HEK293 (cell line): ENCODE data around the gene HEMGN.

Experiments used
- CTCF ChIA-PET: fragments of 350-600 bp; formaldehyde crosslinking; extraction: SDS; loops from one replicate; lab custom pipeline; 2021; ENCODE audit warnings: antibody characterized with exemption; lab: Yijun Ruan, JAX
- POLR2A ChIA-PET: fragments of 300-600 bp; formaldehyde crosslinking; extraction: SDS; loops from one replicate; lab custom pipeline; 2020; ENCODE audit warnings: antibody characterized with exemption, inconsistent platforms; lab: Yijun Ruan, JAX
- H3K27ac ChIP-seq: fragments of 200-500 bp; sonication (Bioruptor generic); 2 replicates; pipeline ENCODE4 v1.5.1; 2014; ENCODE audit warnings: low read depth, low read length, control low read depth, inconsistent platforms; ENCODE audit errors: extremely low read depth
- H3K36me3 ChIP-seq, 2 experiments: fragments of 200-500 bp in 1 of 2; sonication (Bioruptor generic) in 1 of 2; 1 replicate in 1 of 2; 2 replicates in 1 of 2; pipeline ENCODE4 v1.5.1; 2014 to 2017; ENCODE audit warnings: inconsistent platforms in 2 of 2, low read length in 2 of 2; ENCODE audit not compliant: control insufficient read depth in 2 of 2, insufficient read depth in 1 of 2
- H3K4me1 ChIP-seq: fragments of 200-500 bp; sonication (Bioruptor generic); 2 replicates; pipeline ENCODE4 v1.5.1; 2014; ENCODE audit warnings: mild to moderate bottlenecking, low read length, inconsistent platforms; ENCODE audit not compliant: control insufficient read depth, insufficient read depth
- H3K4me3 ChIP-seq: 2 replicates; pipeline ENCODE4 v1.5.1; 2011; ENCODE audit warnings: low read depth, mild to moderate bottlenecking, control low read depth, low read length, moderate library complexity
- H3K9me3 ChIP-seq: fragments of 200-500 bp; sonication (Bioruptor generic); 2 replicates; pipeline ENCODE4 v1.5.1; 2014; ENCODE audit warnings: low read depth, low read length, inconsistent platforms; ENCODE audit not compliant: control insufficient read depth, insufficient read depth
- EGR2 ChIP-seq: fragments of 450-650 bp; formaldehyde crosslinking; IDR thresholded peaks from 2 replicates; pipeline ENCODE4 v1.5.1; 2016; ENCODE audit warnings: low read depth, missing biosample characterization, missing genetic modification characterization
- FEZF1 ChIP-seq: fragments of 450-650 bp; formaldehyde crosslinking; IDR thresholded peaks from 2 replicates; pipeline ENCODE4 v1.5.1; 2016; ENCODE audit warnings: missing biosample characterization, missing genetic modification characterization
- GFI1B ChIP-seq: fragments of 450-650 bp; formaldehyde crosslinking; IDR thresholded peaks from 2 replicates; pipeline ENCODE4 v1.5.1; 2016; ENCODE audit warnings: missing biosample characterization, missing genetic modification characterization
- KLF7 ChIP-seq: fragments of 450-650 bp; formaldehyde crosslinking; IDR thresholded peaks from 2 replicates; pipeline ENCODE4 v1.5.1; 2016; ENCODE audit warnings: missing biosample characterization, missing genetic modification characterization, borderline replicate concordance
- REPIN1 ChIP-seq: fragments of 450-650 bp; formaldehyde crosslinking; IDR thresholded peaks from 2 replicates; pipeline ENCODE4 v1.5.1; 2017; ENCODE audit warnings: missing biosample characterization, missing genetic modification characterization, low read depth
- ZBTB21 ChIP-seq: fragments of 450-650 bp; formaldehyde crosslinking; IDR thresholded peaks from 2 replicates; pipeline ENCODE4 v1.5.1; 2017; ENCODE audit warnings: missing biosample characterization, missing genetic modification characterization
- ZBTB8A ChIP-seq: fragments of 450-650 bp; formaldehyde crosslinking; IDR thresholded peaks from 2 replicates; pipeline ENCODE4 v1.5.1; 2016; ENCODE audit warnings: missing biosample characterization, missing genetic modification characterization
- ZNF121 ChIP-seq: fragments of 450-650 bp; formaldehyde crosslinking; IDR thresholded peaks from 2 replicates; pipeline ENCODE4 v1.5.1; 2016; ENCODE audit warnings: missing biosample characterization, missing genetic modification characterization
- ZNF132 ChIP-seq: fragments of 450-650 bp; formaldehyde crosslinking; IDR thresholded peaks from 2 replicates; pipeline ENCODE4 v1.5.1; 2017; ENCODE audit warnings: missing biosample characterization, missing genetic modification characterization, borderline replicate concordance
- ZNF266 ChIP-seq: fragments of 450-650 bp; formaldehyde crosslinking; IDR thresholded peaks from 2 replicates; pipeline ENCODE4 v1.5.1; 2016; ENCODE audit warnings: missing biosample characterization, missing genetic modification characterization, low read depth
- ZNF404 ChIP-seq: fragments of 450-650 bp; formaldehyde crosslinking; IDR thresholded peaks from 2 replicates; pipeline ENCODE4 v1.5.1; 2017; ENCODE audit warnings: missing biosample characterization, missing genetic modification characterization
- ZNF423 ChIP-seq: fragments of 450-650 bp; formaldehyde crosslinking; IDR thresholded peaks from 2 replicates; pipeline ENCODE4 v1.5.1; 2016; ENCODE audit warnings: missing biosample characterization, missing genetic modification characterization
- ZNF473 ChIP-seq: fragments of 450-650 bp; formaldehyde crosslinking; IDR thresholded peaks from 2 replicates; pipeline ENCODE4 v1.5.1; 2017; ENCODE audit warnings: missing biosample characterization, missing genetic modification characterization
- ZNF510 ChIP-seq: fragments of 450-650 bp; formaldehyde crosslinking; IDR thresholded peaks from 2 replicates; pipeline ENCODE4 v1.5.1; 2018; ENCODE audit warnings: mild to moderate bottlenecking, missing genetic modification characterization, missing biosample characterization; ENCODE audit not compliant: insufficient replicate concordance
- ZNF514 ChIP-seq: fragments of 450-650 bp; formaldehyde crosslinking; IDR thresholded peaks from 2 replicates; pipeline ENCODE4 v1.5.1; 2016; ENCODE audit warnings: missing biosample characterization, missing genetic modification characterization
- ZNF529 ChIP-seq: fragments of 450-650 bp; formaldehyde crosslinking; IDR thresholded peaks from 2 replicates; pipeline ENCODE4 v1.5.1; 2017; ENCODE audit warnings: missing genetic modification characterization, missing biosample characterization; ENCODE audit not compliant: insufficient replicate concordance
- ZNF549 ChIP-seq: fragments of 450-650 bp; IDR thresholded peaks from 2 replicates; pipeline ENCODE4 v1.5.1; 2018; ENCODE audit warnings: missing biosample characterization, missing genetic modification characterization, mild to moderate bottlenecking, inconsistent platforms, moderate library complexity
- ZNF558 ChIP-seq: fragments of 450-650 bp; formaldehyde crosslinking; IDR thresholded peaks from 2 replicates; pipeline ENCODE4 v1.5.1; 2016; ENCODE audit warnings: missing biosample characterization, missing genetic modification characterization
- ZNF585B ChIP-seq: fragments of 450-650 bp; formaldehyde crosslinking; IDR thresholded peaks from 2 replicates; pipeline ENCODE4 v1.5.1; 2016; ENCODE audit warnings: missing biosample characterization, missing genetic modification characterization
- ZNF596 ChIP-seq: fragments of 450-650 bp; IDR thresholded peaks from 2 replicates; pipeline ENCODE4 v1.5.0; 2018; ENCODE audit warnings: missing biosample characterization, mild to moderate bottlenecking, missing genetic modification characterization, moderate library complexity
- ZNF664 ChIP-seq: fragments of 450-650 bp; formaldehyde crosslinking; IDR thresholded peaks from 2 replicates; pipeline ENCODE4 v1.5.1; 2016; ENCODE audit warnings: missing biosample characterization, missing genetic modification characterization
- ZNF747 ChIP-seq: fragments of 450-650 bp; formaldehyde crosslinking; IDR thresholded peaks from 2 replicates; pipeline ENCODE4 v1.5.1; 2016; ENCODE audit warnings: missing biosample characterization, missing genetic modification characterization
- ZNF792 ChIP-seq: fragments of 450-650 bp; formaldehyde crosslinking; IDR thresholded peaks from 2 replicates; pipeline ENCODE4 v1.5.1; 2016; ENCODE audit warnings: missing biosample characterization, missing genetic modification characterization
- TF ChIP-seq, protein P1 (sequence below): fragments of 450-650 bp; formaldehyde crosslinking; IDR thresholded peaks from 2 replicates; pipeline ENCODE4 v1.5.1; 2016; ENCODE audit warnings: missing biosample characterization, missing genetic modification characterization, low read depth
- TF ChIP-seq, protein P2 (sequence below): fragments of 450-650 bp; formaldehyde crosslinking; IDR thresholded peaks from 2 replicates; pipeline ENCODE4 v1.5.1; 2017; ENCODE audit warnings: missing biosample characterization, missing genetic modification characterization
- TF ChIP-seq, protein P3 (sequence below): fragments of 450-650 bp; formaldehyde crosslinking; IDR thresholded peaks from 2 replicates; pipeline ENCODE4 v1.5.1; 2017; ENCODE audit warnings: missing biosample characterization, missing genetic modification characterization

Gene HEMGN

DNA sequence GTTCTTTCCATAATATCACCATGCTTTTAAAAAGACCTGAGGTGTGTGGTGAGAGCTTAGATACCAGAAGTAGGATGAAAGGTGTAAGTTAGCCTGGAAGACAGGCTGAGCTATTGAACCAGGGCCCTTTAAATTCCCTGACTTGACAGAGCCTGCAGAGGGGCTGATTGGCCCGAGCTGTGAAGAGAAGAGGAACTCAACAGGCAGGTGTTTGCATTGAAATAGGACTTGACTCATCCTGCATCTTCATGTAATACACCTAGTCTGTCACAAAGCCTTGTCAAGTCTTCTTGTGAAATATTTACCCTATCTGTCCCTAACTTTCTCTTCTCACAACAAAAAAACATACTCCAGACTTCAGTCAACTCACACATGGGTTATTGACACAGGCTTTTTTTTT lies 28.5 kb upstream of the HEMGN start:
- ChIA-PET CTCF (interaction anchor here (0.6 to 1.8 kb wide), 5 partner anchors 43 to 118 kb away, joined by 3 to 9 read pairs (median 3); no protein-coding TSS in a partner anchor), POLR2A (interaction anchor here (0.5 kb wide), 1 partner anchor 90 kb away, joined by 3 read pairs; the partner anchor contains the start of gene NANS)
- TF ChIP-seq KLF7 (tag by site-specific recombination): no peak
- TF ChIP-seq ZNF792: no peak
- TF ChIP-seq ZNF266: no peak
- TF ChIP-seq EGR2 (tag by site-specific recombination): no peak
- TF ChIP-seq ZNF514 (tag by site-specific recombination): no peak
- no peak for TF ChIP-seq ZNF404 (tag by site-specific recombination)
- no peak for TF ChIP-seq ZNF121

DNA sequence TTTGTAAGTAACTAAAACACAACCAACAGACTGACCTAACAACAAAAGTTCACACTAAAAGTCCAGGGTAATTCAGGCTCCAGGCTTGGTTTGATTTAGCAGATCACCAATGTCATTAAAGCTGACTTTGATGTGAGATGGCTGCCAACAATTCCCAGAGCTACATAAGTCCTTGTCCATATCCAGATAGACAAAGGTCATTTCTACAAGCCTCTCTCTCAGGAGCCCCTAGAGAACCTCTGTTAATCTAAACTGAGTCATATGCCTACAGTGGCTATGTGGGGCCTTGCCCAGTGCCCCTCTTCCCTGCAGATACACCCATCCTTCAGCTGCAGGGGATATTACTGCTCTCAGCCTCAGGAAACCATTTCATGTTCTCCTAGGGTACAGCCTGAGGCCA lies 26.9 kb upstream of the HEMGN start:
- H3K4me1 ChIP-seq: no peaks in the 10 kb centered on the region
- no peaks in the 10 kb centered on the region for H3K36me3 ChIP-seq
- CTCF ChIA-PET: interaction anchor here (0.5 to 1.5 kb wide), 4 partner anchors 9 to 268 kb away, joined by 3 to 6 read pairs (median 4); no protein-coding TSS in a partner anchor
- no peak for TF ChIP-seq ZNF558 (tag by site-specific recombination)
- TF ChIP-seq ZNF510: no peak
- TF ChIP-seq ZNF132: no peak
- no peak for TF ChIP-seq ZBTB8A (tag by site-specific recombination)
- no peak for TF ChIP-seq ZNF747 (tag by site-specific recombination)
- POLR2A ChIA-PET: no interaction called here
- no peaks in the 10 kb centered on the region for H3K9me3 ChIP-seq
- no peak overlapping the region for H3K27ac ChIP-seq
- H3K4me3 ChIP-seq: no peak overlapping the region

More for the DNA sequence above, 28.5 kb upstream of the HEMGN start:
- Histone ChIP-seq H3K9me3 (no peaks in the 10 kb centered on the region), H3K27ac (no peak overlapping the region), H3K4me3 (no peak overlapping the region), H3K36me3 (no peaks in the 10 kb centered on the region), H3K4me1 (no peaks in the 10 kb centered on the region)

DNA sequence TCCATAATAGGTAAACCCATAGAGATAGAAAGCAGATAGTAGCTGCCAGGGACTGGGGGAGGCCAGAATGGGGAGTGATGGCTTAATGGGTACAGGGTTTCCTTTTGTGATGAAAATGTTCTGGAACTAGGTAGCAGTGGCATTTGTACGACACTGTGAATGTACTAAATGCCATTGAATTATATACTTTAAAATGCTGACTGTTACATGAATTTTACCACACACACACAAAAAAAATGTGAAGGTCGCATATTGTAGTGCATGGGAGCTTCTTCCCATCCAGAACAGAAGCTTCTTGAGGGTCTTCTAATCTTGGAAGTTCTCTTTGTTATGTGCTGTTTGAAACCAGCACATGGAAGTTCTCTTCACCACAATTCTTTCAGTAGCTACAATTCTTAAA lies 25.3 kb upstream of the HEMGN start:
- Histone ChIP-seq H3K27ac (no peak overlapping the region), H3K36me3 (no peaks in the 10 kb centered on the region), H3K9me3 (no peaks in the 10 kb centered on the region), H3K4me1 (no peaks in the 10 kb centered on the region), H3K4me3 (no peak overlapping the region)
- ChIA-PET POLR2A (no interaction called here), CTCF (interaction anchor here (1.0 to 1.5 kb wide), 2 partner anchors 9 to 39 kb away, joined by 4 read pairs; no protein-coding TSS in a partner anchor)
- no peak for TF ChIP-seq REPIN1
- TF ChIP-seq, protein P1, sequence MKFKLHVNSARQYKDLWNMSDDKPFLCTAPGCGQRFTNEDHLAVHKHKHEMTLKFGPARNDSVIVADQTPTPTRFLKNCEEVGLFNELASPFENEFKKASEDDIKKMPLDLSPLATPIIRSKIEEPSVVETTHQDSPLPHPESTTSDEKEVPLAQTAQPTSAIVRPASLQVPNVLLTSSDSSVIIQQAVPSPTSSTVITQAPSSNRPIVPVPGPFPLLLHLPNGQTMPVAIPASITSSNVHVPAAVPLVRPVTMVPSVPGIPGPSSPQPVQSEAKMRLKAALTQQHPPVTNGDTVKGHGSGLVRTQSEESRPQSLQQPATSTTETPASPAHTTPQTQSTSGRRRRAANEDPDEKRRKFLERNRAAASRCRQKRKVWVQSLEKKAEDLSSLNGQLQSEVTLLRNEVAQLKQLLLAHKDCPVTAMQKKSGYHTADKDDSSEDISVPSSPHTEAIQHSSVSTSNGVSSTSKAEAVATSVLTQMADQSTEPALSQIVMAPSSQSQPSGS (tag by site-specific recombination): no peak
- TF ChIP-seq ZNF473 (tag by site-specific recombination): no peak
- no peak for TF ChIP-seq ZNF423 (tag by site-specific recombination)
- TF ChIP-seq ZNF596 (tag by site-specific recombination): no peak
- no peak for TF ChIP-seq ZNF549 (tag by site-specific recombination)

DNA sequence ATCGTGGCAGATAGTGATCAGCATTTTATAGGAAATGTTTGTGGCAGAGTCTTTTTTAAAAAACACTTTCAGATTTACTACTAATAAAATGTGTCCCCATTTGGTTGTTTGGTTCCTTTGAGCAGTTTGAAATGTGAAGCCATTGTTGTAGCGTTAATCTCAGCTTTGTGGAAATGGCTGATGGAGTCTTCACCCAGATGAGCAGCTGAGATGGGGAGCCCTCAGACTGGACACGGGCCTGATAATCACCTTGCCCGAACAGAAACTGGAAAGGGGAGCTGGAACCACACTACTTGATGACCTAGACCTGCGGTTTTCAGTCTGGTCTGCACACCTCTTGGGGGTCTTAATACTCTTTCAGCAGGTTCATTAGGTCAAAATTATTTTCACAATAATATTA lies 24.6 kb upstream of the HEMGN start:
- no peaks in the 10 kb centered on the region for H3K4me1 ChIP-seq
- no peak overlapping the region for H3K4me3 ChIP-seq
- no peak overlapping the region for H3K27ac ChIP-seq
- H3K9me3 ChIP-seq: no peaks in the 10 kb centered on the region
- ChIA-PET POLR2A (no interaction called here), CTCF (interaction anchor here (2.1 kb wide), 1 partner anchor 39 kb away, joined by 9 read pairs; no protein-coding TSS in a partner anchor)
- no peaks in the 10 kb centered on the region for H3K36me3 ChIP-seq
- TF ChIP-seq, protein P2, sequence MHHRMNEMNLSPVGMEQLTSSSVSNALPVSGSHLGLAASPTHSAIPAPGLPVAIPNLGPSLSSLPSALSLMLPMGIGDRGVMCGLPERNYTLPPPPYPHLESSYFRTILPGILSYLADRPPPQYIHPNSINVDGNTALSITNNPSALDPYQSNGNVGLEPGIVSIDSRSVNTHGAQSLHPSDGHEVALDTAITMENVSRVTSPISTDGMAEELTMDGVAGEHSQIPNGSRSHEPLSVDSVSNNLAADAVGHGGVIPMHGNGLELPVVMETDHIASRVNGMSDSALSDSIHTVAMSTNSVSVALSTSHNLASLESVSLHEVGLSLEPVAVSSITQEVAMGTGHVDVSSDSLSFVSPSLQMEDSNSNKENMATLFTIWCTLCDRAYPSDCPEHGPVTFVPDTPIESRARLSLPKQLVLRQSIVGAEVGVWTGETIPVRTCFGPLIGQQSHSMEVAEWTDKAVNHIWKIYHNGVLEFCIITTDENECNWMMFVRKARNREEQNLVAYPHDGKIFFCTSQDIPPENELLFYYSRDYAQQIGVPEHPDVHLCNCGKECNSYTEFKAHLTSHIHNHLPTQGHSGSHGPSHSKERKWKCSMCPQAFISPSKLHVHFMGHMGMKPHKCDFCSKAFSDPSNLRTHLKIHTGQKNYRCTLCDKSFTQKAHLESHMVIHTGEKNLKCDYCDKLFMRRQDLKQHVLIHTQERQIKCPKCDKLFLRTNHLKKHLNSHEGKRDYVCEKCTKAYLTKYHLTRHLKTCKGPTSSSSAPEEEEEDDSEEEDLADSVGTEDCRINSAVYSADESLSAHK (tag by site-specific recombination): no peak
- TF ChIP-seq ZNF664 (tag by site-specific recombination): no peak
- no peak for TF ChIP-seq ZNF585B (tag by site-specific recombination)
- no peak for TF ChIP-seq FEZF1 (tag by site-specific recombination)
- no peak for TF ChIP-seq GFI1B (tag by site-specific recombination)
- TF ChIP-seq, protein P3, sequence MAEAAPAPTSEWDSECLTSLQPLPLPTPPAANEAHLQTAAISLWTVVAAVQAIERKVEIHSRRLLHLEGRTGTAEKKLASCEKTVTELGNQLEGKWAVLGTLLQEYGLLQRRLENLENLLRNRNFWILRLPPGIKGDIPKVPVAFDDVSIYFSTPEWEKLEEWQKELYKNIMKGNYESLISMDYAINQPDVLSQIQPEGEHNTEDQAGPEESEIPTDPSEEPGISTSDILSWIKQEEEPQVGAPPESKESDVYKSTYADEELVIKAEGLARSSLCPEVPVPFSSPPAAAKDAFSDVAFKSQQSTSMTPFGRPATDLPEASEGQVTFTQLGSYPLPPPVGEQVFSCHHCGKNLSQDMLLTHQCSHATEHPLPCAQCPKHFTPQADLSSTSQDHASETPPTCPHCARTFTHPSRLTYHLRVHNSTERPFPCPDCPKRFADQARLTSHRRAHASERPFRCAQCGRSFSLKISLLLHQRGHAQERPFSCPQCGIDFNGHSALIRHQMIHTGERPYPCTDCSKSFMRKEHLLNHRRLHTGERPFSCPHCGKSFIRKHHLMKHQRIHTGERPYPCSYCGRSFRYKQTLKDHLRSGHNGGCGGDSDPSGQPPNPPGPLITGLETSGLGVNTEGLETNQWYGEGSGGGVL (tag by site-specific recombination): no peak
- TF ChIP-seq ZNF529: no peak
- TF ChIP-seq ZBTB21 (tag by site-specific recombination): no peak
